Urothelium cell line (cell line): ENCODE data around the gene CUEDC1.
"Not testable (repeated sequence)": the region's sequence is repeated elsewhere in the genome, so short reads cannot be mapped to it uniquely, and the experiment has no call there.

Experiments
- DNase-seq: peaks from one replicate; pipeline ENCODE4 v3.0.0; 2011; ENCODE audit warnings: low spot score, mixed read lengths
- FAIRE-seq: peaks from 2 replicates; lab custom pipeline; 2011; peaks lifted over from hg19 to GRCh38; lab: Jason Lieb, UNC

CUEDC1 gene

DNA sequence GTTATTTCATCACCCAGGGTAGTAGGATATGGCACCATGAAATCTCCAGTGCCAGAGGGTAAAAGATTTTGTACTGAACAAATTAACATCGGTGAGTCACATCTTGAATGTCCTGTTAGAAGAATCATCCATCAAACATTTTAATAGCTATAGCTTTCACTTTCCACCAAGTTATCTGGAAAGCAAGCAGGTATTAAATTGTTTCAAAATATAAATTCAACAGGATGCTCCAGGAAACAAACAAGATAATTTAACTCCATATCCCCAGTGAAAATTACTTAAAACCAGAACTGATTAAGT lies 30.4 kb upstream of the CUEDC1 start:
- DNase-seq (no peak), FAIRE-seq (no peak)

DNA sequence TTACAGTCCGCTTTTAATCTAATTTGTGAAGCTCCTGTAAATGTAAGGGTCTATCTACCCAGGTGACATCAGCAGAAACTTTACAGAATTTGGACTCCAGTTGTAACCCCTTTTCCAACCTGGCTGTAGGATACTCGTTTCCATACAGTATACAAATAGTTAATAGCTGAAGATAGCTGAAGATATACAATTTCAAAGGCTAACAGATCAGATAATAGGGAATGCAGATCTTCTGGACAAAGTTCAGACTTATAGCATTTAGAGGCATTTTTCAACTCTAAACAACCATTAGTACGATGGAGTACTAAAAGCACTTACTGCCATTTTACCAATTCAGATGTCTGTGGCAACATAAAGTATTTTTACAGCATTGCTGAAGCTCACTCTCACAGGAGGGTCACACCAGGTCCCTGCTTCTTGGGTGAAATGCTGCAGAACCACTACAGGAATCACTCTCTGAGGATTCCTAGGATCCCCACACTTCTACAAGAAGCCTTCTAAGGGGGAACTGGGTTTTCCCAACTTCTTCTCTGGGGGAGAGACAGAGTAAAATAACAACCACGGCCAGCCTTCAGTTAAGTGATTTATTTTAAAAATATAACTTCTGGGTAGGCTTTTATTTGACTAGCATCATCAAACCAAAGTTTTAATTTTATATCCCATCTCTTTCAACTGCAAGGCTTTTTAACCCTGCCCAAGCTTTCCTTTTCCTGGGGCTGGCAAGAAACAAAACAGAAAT lies 29.9 kb upstream of the CUEDC1 start:
- DNase-seq (no peak), FAIRE-seq (no peak)

DNA sequence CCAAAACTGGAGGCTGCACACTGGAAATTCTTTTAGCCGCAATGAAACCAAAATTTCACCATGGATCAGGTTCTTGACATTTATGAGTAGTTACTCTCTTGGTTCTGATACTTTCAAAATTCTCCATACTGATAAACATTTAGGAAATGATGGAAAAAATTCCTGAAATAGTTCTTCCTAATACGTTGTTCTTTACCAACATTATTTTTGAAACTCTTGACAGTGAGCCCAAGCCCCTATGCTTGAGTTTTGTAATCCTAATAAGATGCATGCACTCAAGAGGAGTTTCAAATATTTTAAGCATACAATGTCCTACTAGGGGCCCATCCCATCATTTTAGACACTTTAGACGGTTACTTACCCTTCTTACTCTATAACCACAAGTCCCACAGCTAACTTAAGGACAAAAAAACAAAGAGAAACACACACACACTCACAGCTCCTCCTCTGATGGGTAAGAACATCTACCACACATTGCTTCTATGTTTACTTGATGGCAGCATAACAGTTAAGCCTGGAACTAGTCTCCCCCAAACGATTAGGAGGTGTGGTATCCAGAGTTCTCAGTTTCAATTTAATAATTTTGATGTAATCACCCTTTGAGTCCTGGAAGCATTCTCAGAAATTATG lies 29.2 kb upstream of the CUEDC1 start:
- DNase-seq (no peak), FAIRE-seq (no peak)

DNA sequence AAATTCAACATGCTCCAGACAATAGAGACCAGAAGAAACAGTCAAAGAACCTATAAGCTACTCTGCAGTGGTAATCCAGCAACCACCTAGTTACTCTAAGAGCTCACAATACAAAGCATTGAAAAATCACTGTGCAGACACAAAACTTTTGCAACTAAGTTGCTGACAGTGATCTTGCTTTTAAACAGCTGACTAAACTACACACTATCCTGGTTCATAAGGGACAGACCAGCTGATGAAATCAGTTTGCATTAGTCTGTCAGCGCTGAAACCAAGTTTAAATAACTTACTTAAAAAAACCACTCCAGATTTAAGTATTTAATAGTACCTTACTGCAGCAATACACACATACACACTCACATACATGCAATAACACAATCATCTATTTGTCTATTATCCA lies 28.2 kb upstream of the CUEDC1 start:
- FAIRE-seq (no peak), DNase-seq (no peak)

DNA sequence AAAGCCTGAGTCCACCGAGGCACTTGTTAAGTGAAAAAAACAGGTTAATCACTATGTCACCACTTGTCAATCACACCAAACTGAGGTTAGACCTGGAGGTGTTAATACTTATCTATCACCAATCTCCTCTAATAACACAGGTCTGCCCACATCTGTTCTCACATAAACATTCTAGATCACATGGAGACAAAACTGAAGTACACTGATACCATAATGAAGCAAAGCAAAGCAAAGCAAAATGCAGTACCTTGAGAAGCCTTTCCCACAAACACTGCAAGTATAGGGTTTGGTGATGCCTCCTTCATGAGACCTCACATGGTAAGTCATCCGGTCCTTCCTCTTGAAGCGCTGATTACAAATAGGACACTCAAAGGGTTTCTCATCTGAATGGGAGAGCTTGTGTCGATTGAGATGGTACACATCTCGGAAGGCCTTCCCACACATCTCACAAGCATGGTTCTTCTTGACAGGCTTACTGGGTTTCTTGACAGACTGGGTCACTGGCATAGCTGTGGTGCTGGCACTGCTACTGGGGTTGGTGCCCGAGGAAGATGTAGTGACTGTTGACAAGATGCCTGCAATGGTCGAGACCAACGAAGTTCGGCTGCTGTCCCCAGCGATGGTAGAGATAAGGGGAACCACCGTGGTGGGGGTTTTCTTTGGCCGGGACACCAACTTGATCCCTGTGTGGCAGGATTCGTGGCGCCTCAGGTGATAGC lies 27.4 kb upstream of the CUEDC1 start:
- FAIRE-seq (peak; percentile 52), DNase-seq (no peak)

DNA sequence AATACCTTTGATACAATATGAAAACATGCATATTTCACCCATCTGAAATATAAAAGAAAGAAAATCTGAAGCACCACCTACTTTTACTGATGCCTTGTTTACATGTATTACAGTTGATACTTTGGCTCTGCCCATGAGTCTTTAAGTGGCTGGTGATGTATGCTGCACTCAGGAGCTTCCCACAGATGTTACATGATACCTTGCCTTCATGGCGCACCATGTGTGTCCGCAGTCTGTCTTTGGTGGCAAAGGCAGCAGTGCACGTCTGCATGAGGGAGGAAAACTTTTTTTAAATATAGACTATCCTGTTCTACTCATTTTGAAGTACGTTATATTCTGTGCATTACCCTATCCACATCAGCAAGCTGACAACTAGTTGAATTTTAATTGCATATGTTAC lies 25.3 kb upstream of the CUEDC1 start:
- FAIRE-seq = no peak
- DNase-seq = no peak

DNA sequence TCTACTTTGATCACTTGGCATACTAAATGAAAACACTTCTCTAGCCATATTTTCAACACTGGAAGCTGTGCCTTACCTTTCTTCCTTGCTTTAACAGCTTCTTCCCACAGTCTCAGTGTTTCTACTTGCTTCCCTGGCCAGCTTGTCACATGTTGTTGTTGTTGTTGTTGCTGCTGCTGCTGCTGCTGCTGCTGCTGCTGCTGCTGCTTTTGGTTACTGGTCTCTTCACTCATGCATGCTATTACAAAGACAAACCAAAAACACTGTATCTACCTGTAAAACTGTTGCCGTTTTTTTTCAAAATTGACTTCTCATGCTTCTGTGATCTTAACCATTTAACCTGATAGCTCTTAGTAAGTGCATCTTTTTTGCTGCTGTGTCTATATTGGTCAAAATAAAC lies 23.9 kb upstream of the CUEDC1 start:
- FAIRE-seq (no peak), DNase-seq (no peak)

DNA sequence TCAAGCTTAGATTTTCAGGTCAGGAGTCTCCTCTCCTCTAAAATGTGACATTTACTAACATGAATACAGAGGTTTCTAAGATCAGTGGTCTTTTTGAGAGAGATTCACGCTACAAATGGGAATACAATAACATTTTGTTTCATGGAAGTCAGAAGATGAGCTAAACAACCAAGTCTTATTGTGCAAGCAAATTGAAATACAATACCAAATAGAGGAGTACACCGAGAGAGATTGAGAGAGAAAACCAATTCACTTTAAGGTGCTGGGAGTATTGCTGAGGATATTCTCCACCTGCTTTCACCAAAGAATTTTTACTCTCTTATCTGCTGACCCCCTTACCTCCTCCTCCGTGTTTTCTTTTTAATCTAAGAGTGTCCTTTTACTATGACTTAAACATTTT lies 21.4 kb upstream of the CUEDC1 start:
- no peak for DNase-seq
- FAIRE-seq = no peak

DNA sequence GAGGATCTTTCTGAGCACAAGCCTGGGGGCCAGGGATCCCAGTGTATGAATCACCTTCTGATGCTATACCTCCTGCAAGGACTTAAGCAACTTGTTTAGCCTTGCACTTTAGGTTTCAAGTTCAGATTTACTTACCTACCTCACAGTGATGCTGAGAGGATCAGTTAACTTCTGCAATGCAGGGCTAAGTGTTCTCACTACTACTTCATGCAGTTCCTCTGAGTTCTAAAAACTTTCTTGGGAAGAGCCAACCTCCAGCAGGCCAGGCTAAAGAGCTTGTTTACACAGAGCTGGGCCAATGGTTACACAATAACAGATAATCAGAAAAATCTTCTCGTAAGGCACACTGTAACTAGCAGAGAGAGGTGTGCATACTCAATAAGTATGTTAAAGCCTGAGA lies 19.8 kb upstream of the CUEDC1 start:
- DNase-seq (no peak), FAIRE-seq (no peak)

DNA sequence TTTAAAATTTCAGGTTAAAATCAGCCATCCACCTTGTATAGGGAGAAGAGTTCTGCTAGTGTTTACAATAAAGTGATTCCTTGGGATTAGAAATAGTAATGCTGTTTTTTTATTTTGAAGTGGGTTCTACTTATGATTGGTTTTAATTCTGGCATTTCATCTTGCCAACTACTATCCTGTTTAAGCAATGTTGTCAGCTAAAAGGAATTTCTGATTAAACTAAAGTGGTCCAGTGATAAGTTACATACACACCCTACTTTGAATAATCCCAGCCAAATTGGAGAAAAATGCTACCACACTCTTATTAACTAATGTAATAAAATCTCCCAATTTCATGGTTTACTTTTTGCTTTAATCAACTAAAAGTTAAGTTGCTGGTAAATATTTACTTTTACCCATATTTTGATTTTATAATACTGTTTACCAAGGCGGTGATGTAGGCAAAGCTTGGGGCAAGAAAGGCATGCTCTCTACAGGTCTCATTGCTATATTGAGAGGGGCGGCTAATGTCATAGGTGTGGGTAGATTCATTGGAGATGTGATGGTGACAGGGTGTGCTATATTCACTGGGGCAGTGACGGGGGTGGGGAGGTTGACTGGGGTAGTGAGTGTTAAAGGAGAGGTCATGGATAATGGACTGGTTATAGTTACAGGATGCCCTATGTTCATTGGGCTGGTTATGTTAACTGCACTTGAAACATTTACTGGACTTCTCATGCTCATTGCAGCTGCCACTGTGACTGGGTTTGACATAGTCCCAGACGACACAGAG lies 19.0 kb upstream of the CUEDC1 start:
- not testable (repeated sequence) for DNase-seq
- peak; percentile 46 for FAIRE-seq

DNA sequence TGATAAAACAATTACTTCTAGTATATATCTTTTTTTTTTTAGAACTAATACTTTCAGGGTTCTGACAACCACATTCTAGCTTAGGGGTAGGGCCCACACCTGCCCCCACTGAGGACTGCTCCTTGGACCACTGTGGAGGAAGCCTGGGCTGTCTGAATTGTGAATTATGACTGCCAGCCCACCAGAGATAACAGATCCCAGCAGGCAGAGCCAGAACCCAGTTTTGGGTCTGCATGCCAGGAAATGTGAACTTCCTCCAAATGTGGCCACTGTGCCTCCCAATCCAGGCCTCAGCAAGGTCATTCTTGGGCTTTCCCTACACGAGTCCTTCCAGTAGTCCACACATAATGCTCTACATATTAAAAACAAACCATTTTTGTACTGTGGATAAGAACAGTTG lies 16.9 kb upstream of the CUEDC1 start:
- DNase-seq (no peak), FAIRE-seq (no peak)

DNA sequence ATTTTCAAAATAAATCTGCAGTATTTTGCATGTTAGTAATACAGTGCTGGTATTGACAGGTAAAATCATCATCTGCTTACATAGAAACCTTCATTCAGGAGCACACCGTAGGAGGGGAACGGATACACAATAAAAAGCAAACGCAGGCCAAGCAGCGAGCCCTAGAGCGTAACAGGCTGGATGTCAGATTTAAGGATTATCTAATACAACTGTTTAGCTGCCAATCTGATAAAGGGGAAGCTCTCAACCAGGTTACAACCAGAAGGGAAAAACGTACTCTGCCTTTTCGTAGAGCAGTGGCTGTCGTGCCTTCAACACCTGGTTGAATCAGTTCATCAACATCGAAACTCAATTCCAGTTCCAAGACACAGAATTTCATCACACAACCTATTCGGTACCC lies 16.4 kb upstream of the CUEDC1 start:
- no peak for DNase-seq
- FAIRE-seq = no peak

DNA sequence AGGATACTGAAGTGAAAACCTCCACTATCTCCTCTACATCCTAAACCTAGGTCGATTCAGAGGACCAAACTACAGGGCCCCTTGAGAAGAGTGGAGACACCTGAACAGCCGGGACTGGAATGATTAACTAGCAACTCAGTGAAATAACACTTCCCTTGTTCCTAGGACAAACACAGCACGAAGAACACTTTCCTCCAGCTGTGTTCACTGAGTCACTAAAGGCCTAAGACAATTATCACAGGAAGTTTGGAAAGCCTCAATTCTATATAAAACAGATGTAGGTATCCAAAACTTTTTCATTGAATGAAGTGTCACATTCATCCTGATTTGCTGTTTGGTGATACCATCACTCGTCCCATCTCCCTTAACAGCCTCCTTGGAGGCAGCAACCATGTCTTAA lies 15.5 kb upstream of the CUEDC1 start:
- FAIRE-seq = no peak
- no peak for DNase-seq

DNA sequence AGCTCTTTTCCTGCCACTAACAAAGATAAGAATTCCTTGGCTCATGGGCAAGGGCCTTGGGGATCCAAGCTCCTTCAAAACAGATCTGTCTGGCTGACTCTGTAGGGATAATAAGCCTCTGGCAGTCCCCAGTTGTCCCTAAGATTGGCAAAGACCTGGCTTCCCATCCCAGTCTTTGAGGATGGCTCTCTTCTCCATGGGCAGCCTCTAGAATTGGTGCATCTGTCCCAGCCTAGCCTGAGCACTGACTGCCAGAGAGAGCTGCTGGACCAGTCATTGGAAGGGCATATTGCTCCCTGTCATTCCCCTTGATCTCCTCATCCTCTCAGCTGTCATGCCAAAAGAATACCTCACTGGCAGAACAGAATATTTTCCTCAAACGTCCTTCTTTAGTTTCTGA lies 13.2 kb upstream of the CUEDC1 start:
- DNase-seq = no peak
- FAIRE-seq = no peak

DNA sequence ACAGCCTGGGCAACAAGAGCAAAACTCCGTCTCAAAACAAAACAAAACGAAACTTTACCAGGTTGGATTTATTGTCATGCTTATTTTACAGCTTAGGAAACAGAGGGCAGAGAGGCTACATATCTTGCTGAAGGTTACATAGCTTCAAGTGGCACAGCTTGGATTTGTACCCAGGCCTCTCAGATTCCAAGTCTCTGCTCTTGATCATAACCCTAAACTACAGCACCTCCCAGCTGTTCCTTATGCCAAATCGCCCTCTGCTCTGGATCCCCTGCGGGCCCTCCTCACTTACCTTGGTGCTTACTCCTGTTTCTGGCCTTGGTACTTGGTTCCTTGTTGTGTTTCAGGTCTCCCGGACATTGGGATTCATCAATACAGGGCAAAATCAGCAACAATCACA lies 11.7 kb upstream of the CUEDC1 start:
- DNase-seq (no peak), FAIRE-seq (no peak)

DNA sequence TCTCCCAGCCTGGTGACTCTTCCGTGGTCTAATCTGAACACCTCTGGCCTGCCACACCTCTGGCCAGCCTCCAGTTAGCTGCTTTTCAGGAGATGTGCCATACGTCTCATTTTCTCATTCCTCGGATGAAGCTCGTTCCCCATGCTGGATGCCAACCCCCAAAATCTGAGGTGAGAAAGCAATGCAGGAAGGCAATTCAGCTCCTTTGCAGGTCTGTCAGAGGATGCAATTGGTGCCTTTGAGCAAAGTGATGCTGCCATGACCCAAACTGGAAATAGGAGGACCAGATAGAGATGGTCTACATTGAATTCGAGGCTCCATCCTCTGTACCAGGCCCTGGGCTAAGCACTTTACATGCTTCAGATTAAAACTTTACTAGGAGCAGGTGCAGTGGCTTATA lies 11.0 kb upstream of the CUEDC1 start:
- no peak for DNase-seq
- FAIRE-seq = no peak

DNA sequence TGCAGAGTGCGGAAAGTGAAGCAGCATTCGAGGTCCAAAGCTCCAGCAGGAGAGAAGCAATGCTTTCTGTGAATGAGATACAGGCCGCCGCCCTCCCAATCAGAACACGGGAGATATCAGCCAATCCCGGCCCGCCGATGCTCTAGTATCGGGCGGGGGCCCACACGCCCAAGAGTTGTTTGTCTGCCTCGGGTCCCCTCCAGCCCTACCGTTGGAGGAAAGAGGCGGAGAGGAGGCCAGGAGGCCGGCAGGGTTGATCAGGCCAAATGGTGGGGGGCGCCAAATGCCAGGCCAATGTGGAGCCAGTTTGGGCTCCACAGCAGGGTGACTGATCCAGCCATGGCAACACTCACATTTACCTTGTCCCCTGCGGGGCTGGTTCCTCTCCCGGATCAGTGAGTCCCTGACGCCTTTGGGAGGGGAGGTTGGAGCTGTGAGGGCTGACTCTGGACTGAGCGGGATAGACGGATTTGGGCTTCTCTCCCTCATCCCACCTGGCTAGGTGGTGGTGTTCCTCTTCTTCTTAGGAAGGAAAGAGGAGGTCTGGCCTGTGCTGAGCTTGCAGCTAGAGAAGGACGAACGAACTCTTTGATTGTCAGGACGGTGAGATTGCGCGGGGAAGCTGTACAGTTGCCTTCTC lies 10.4 kb upstream of the CUEDC1 start:
- no peak for DNase-seq
- no peak for FAIRE-seq

DNA sequence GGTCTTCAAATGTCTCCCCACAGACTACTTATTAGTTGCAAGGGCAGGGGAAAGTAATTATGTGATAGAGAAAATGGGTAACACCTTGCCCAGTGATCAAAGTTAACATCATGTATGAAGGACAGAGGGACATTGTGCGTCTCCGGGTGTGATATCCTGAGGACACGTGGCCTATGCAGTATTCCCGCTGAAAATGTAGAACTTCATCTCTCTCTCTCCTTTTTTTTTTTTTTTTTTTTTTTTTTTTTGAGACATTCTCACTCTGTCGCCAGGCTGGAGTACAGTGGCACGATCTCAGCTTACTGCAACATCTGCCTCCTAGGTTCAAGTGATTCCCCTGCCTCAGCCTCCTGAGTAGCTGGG lies 7.9 kb upstream of the CUEDC1 start:
- FAIRE-seq (no peak), DNase-seq (no peak)

DNA sequence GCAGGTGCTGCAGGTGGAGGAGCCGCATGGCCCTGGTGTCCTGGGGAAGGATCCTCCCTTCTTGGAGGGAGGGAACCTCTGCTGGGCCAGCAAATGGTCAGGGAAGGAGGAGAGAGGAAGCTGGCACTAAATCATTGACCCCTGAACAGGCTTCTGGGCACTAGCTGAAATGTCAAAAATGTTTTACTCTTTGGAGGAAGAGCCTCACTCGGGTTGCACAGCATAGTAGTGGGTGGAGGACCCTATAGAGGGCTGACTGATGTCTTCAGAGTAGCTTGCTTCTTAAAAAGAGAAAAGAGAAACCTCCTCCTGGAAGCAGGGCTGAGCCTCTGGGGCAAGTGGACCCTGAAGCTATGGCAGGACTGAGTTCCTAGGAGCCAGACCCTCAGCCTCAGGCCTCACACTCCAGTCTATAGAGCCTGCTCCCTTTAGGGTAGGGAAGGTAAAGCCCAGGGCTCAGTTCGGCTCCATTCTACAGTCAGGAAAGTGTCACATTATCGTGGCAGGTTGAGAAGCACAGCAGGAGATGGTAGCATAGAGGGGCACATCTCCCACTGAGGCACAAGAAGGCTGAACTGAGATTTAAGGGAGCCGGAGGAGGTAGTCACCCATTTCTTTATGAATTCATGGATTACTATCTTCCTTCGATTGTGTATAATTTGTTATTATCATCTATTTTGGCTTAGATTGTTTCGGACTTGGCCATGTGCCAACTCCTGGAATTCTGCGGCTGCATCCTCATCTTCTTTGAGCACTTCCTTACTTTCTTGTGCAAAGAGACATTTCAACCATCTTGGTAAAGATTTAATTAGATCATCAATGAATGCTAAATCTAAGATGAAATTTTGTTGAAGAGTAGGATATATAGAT lies 7.3 kb upstream of the CUEDC1 start:
- FAIRE-seq = no peak
- no peak for DNase-seq

DNA sequence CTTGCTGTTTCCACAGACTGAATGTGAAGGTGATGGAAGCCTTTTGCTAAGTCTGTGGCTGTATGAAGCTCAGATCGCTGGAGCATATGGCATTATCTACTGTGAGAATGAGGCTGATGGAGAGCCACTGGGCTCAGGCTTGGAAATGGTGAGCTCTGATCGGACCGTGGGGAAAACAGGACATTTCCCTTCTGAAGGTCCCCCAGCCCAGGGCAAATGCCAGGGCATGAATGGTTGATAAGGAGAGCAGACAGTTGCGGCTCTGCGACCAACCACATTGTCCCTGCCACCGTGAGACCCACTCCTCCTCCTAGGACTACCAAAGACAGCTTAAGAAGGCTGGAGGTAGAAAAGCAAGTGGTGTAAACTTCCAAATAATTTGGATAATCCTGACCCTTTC lies 4.7 kb upstream of the CUEDC1 start:
- no peak for DNase-seq
- no peak for FAIRE-seq
